CD14-positive monocyte (primary cell): ENCODE measurements around the gene CD3E. TPM values are rescaled to one million over a fixed set of nuclear protein-coding genes. Genes with fewer than 3 reads are reported as not detected.
A peak's percentile ranks its signal among the peaks of the same experiment; 100 is the strongest.

Experiments used
- DNase-seq, 3 donors: peaks; one replicate each; pipeline ENCODE4 v3.0.0-alpha.2; 2011 to 2022
- H2AFZ ChIP-seq: 2 replicates; pipeline ENCODE4 v1.6.0; 2012; ENCODE audit warnings: mild to moderate bottlenecking, low read depth, low read length, inconsistent platforms; ENCODE audit not compliant: insufficient read depth, poor library complexity, severe bottlenecking
- H3K27ac ChIP-seq, 2 donors: 1 replicate in 1 of 2; 2 replicates in 1 of 2; pipeline ENCODE4 v1.5.1; 2012 to 2013; ENCODE audit warnings: low read length in 2 of 2, control low read depth in 1 of 2, inconsistent platforms in 1 of 2, low read depth in 1 of 2, mild to moderate bottlenecking in 1 of 2
- H3K27me3 ChIP-seq, 2 donors: one replicate each; pipeline versions ENCODE4 v1.6.0 to v1.6.1; 2011 to 2013; ENCODE audit warnings: low read length in 2 of 2; ENCODE audit not compliant: control insufficient read depth in 2 of 2, insufficient read depth in 2 of 2
- H3K36me3 ChIP-seq, 2 donors: replicated peaks in 1 of 2; 1 replicate in 1 of 2; 2 replicates in 1 of 2; pipeline versions ENCODE4 v1.5.1 to v1.6.1; 2012 to 2013; ENCODE audit warnings: low read length in 2 of 2, control low read depth in 1 of 2, inconsistent platforms in 1 of 2, mild to moderate bottlenecking in 1 of 2; ENCODE audit not compliant: insufficient read depth in 2 of 2, control insufficient read depth in 1 of 2
- H3K4me1 ChIP-seq, 2 donors: 1 replicate in 1 of 2; 2 replicates in 1 of 2; pipeline versions ENCODE4 v1.5.1 to v1.6.1; 2012 to 2013; ENCODE audit warnings: low read length in 2 of 2, control low read depth in 1 of 2, inconsistent platforms in 1 of 2, mild to moderate bottlenecking in 1 of 2, moderate library complexity in 1 of 2; ENCODE audit not compliant: insufficient read depth in 2 of 2, control insufficient read depth in 1 of 2
- H3K4me2 ChIP-seq: replicated peaks from 2 replicates; pipeline ENCODE3; 2012; ENCODE audit warnings: low read length, moderate library complexity, mild to moderate bottlenecking; ENCODE audit not compliant: poor library complexity, severe bottlenecking; ENCODE audit errors: extremely low read depth
- H3K4me3 ChIP-seq, 3 experiments: fragments of 200-600 bp in 1 of 3; sonication (generic) in 1 of 3; replicated peaks in 1 of 3; 1 replicate in 2 of 3; 2 replicates in 1 of 3; pipeline ENCODE4 v1.5.1; 2011 to 2013; ENCODE audit warnings: low read length in 3 of 3, mild to moderate bottlenecking in 3 of 3, control low read depth in 2 of 3, low read depth in 2 of 3, inconsistent platforms in 1 of 3, moderate library complexity in 1 of 3
- H3K79me2 ChIP-seq: 2 replicates; pipeline ENCODE4 v1.6.0; 2012; ENCODE audit warnings: mild to moderate bottlenecking, control low read depth, inconsistent platforms, low read length, moderate library complexity; ENCODE audit not compliant: insufficient read depth
- H3K9ac ChIP-seq: 2 replicates; pipeline ENCODE4 v1.6.0; 2017; ENCODE audit warnings: low read length, mild to moderate bottlenecking; ENCODE audit not compliant: insufficient read depth, poor library complexity, severe bottlenecking
- H3K9me3 ChIP-seq, 2 donors: replicated peaks in 1 of 2; 1 replicate in 1 of 2; 2 replicates in 1 of 2; pipeline versions ENCODE4 v1.5.1 to v1.6.1; 2012 to 2013; ENCODE audit warnings: low read length in 2 of 2, control low read depth in 1 of 2; ENCODE audit not compliant: control insufficient read depth in 1 of 2, insufficient read depth in 1 of 2
- H4K20me1 ChIP-seq: 2 replicates; pipeline ENCODE4 v1.6.0; 2012; ENCODE audit warnings: mild to moderate bottlenecking, low read length, control low read depth, moderate library complexity; ENCODE audit not compliant: insufficient read depth
- H3K27ac Mint-ChIP-seq, 7 donors: one replicate each; pipeline ENCODE4 v1.8.0; 2020; ENCODE audit warnings: mild to moderate bottlenecking in 7 of 7, mixed read lengths in 7 of 7, moderate library complexity in 6 of 7, inconsistent platforms in 2 of 7
- H3K27me3 Mint-ChIP-seq, 3 donors: one replicate each; pipeline ENCODE4 v1.8.0; 2021 to 2022; ENCODE audit warnings: low read depth in 3 of 3, mild to moderate bottlenecking in 3 of 3, mixed read lengths in 3 of 3, moderate library complexity in 3 of 3, inconsistent platforms in 1 of 3
- H3K36me3 Mint-ChIP-seq, 2 donors: one replicate each; pipeline ENCODE4 v1.8.0; 2020; ENCODE audit warnings: mixed read lengths in 2 of 2, inconsistent platforms in 1 of 2, mild to moderate bottlenecking in 1 of 2
- H3K4me1 Mint-ChIP-seq: one replicate; pipeline ENCODE4 v1.8.0; 2020; ENCODE audit warnings: mild to moderate bottlenecking, mixed read lengths
- H3K4me3 Mint-ChIP-seq, 2 donors: one replicate each; pipeline ENCODE4 v1.8.0; 2020; ENCODE audit warnings: mild to moderate bottlenecking in 2 of 2, mixed read lengths in 2 of 2, moderate library complexity in 1 of 2
- H3K9me3 Mint-ChIP-seq, 7 donors: one replicate each; pipeline ENCODE4 v1.8.0; 2020 to 2022; ENCODE audit warnings: mixed read lengths in 7 of 7, mild to moderate bottlenecking in 6 of 7, moderate library complexity in 6 of 7, inconsistent platforms in 2 of 7
- WGBS: methylation state at CpG from one replicate; pipeline ENCODE4 v1.1.5; 2013; ENCODE audit warnings: missing lambda C conversion rate; ENCODE audit not compliant: insufficient coverage; 5-methylcytosine and 5-hydroxymethylcytosine counted together
- intact Hi-C, 2 donors: fragments of 100-400 bp; cut with micrococcal nuclease; formaldehyde crosslinking; loops; one replicate each; pipeline versions ENCODE4 v1.15.0 to v1.15.1; 2023
- polyA plus RNA-seq, 3 donors: library from polyadenylated mRNA; depleted of rRNA in 1 of 3; unstranded in 2 of 3; stranded (reverse) in 1 of 3; fragments of 300-500 nt in 2 of 3; fragments of >200 nt in 1 of 3; fragmentation: Illumina TruSeq in 2 of 3; gene quantifications; 1 replicate in 2 of 3; 2 replicates in 1 of 3; pipeline ENCODE4 v1.2.3, GENCODE V29; 2012 to 2021
- TF ChIP-seq, protein P1 (sequence below): fragments of 200-600 bp; IDR thresholded peaks from one replicate; pipeline ENCODE4 v1.8.0; 2022; ENCODE audit warnings: antibody characterized with exemption, mild to moderate bottlenecking

CD3E gene
- polyA plus RNA-seq, 3 donors = 0.12 to 1.6 (median 1.5) TPM

DNA sequence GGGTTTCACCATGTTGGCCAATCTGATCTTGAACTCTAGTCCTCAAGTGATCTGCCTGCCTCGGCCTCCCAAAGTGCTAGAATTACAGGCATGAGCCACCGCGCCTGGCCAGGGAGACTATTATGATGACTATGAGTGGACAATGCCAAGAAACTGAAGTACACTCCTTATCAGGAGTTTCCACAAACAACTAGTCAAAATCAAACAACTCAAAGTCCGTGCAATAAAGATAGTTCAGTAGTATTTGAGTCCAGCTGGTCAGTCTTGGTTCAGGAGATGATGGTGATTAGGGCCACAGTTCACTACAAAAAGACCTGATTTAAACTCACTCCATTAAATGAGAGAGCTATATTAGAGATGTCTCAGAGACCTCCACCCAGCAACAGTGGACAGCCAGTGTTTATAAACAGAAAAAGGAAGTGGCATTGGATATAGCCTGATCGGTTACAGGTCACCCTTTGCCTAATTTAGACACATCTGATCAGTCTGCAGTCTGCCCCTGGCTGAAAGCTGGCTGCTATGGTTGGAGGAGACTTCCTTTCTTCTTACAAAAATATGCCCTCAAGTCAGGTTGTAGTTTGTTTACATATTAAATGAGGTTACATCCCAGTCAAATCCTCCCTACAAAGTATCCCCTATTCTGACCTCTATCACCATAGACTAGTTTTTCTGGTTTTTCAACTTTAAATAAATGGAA lies 17.0 kb downstream of the CD3E start:
- H3K36me3 Mint-ChIP-seq = no peaks in the 10 kb centered on the region
- Histone ChIP-seq H2AFZ (no peak overlapping the region), H3K9ac (no peak overlapping the region), H3K4me1 (peaks cover 47 to 58% of the 10 kb centered on the region in 2 donors), H4K20me1 (no peaks in the 10 kb centered on the region), H3K36me3 (no peaks in the 10 kb centered on the region), H3K27ac (no peak overlapping the region), H3K4me3 (no peak overlapping the region), H3K9me3 (no peaks in the 10 kb centered on the region), H3K79me2 (no peaks in the 10 kb centered on the region), H3K27me3 (no peaks in the 10 kb centered on the region), H3K4me2 (no peak overlapping the region)
- TF ChIP-seq, protein P1, sequence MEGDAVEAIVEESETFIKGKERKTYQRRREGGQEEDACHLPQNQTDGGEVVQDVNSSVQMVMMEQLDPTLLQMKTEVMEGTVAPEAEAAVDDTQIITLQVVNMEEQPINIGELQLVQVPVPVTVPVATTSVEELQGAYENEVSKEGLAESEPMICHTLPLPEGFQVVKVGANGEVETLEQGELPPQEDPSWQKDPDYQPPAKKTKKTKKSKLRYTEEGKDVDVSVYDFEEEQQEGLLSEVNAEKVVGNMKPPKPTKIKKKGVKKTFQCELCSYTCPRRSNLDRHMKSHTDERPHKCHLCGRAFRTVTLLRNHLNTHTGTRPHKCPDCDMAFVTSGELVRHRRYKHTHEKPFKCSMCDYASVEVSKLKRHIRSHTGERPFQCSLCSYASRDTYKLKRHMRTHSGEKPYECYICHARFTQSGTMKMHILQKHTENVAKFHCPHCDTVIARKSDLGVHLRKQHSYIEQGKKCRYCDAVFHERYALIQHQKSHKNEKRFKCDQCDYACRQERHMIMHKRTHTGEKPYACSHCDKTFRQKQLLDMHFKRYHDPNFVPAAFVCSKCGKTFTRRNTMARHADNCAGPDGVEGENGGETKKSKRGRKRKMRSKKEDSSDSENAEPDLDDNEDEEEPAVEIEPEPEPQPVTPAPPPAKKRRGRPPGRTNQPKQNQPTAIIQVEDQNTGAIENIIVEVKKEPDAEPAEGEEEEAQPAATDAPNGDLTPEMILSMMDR = no peak
- intact Hi-C loops = no loop called here
- no peak for DNase-seq
- H3K27ac Mint-ChIP-seq = peak overlapping the region in 1 of 7 donors; percentile 26
- no peak overlapping the region for H3K4me3 Mint-ChIP-seq
- H3K27me3 Mint-ChIP-seq = peaks cover 2 to 4% (median 2%) of the 10 kb centered on the region in 3 donors
- H3K9me3 Mint-ChIP-seq = peaks cover 0 to 4% (median 0%) of the 10 kb centered on the region in 7 donors
- WGBS = no CpG with 5 or more reads among the region's 5 CpGs
- H3K4me1 Mint-ChIP-seq = peaks cover 52% of the 10 kb centered on the region

DNA sequence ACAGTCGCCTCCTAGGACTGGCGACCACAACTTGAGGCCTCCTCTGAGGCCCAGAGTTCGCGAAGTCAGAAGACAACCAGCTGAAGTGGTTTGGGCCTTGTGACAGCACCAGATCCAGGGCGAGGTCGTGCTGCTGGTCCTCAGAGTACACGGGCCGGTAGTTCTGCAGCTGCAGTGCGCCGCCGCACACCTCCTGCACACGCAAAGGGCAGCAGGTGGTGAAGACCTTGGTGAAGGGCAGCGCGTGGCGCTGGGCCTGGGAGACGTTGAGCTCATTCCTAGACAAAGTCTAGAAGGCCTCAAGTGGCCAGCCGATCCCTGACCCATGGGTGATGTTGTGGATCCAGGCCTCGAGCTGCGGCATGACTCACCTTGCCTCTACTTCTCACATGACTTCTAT lies 18.2 kb downstream of the CD3E start:
- no peaks in the 10 kb centered on the region for H3K9me3 ChIP-seq
- H3K4me1 ChIP-seq = peaks cover 35 to 46% of the 10 kb centered on the region in 2 donors
- no peak for DNase-seq
- Mint-ChIP-seq H3K4me1 (peaks cover 41% of the 10 kb centered on the region), H3K27ac (peak overlapping the region in 1 of 7 donors; percentile 32), H3K27me3 (peaks cover 2% of the 10 kb centered on the region in 3 donors), H3K36me3 (no peaks in the 10 kb centered on the region), H3K9me3 (peaks cover 0 to 2% (median 0%) of the 10 kb centered on the region in 7 donors), H3K4me3 (no peak overlapping the region)
- no peak overlapping the region for H3K4me3 ChIP-seq
- no peak overlapping the region for H2AFZ ChIP-seq
- H3K9ac ChIP-seq = no peak overlapping the region
- no peaks in the 10 kb centered on the region for H3K27me3 ChIP-seq
- intact Hi-C loops = no loop called here
- TF ChIP-seq, protein P1 = no peak
- H3K27ac ChIP-seq = no peak overlapping the region
- no peak overlapping the region for H3K4me2 ChIP-seq
- H4K20me1 ChIP-seq = no peaks in the 10 kb centered on the region
- WGBS = 98% methylated on average over 17 of the region's 19 CpGs
- no peaks in the 10 kb centered on the region for H3K36me3 ChIP-seq
- no peaks in the 10 kb centered on the region for H3K79me2 ChIP-seq
